Sigmoid colon (tissue), 4 donors: Measurements from ENCODE around the gene SLC3A2.
"Not testable (repeated sequence)": the region's sequence is repeated elsewhere in the genome, so short reads cannot be mapped to it uniquely, and the experiment has no call there.

Experiments used
- CTCF ChIP-seq, 4 experiments: fragments of 450-650 bp in 3 of 4; fragments of 200-600 bp in 1 of 4; IDR thresholded peaks; one replicate each; pipeline ENCODE4 v1.5.1; 2016 to 2019; ENCODE audit warnings: antibody characterized with exemption in 4 of 4, mild to moderate bottlenecking in 3 of 4, moderate library complexity in 2 of 4
- EP300 ChIP-seq, 4 donors: sonication (generic); formaldehyde crosslinking; IDR thresholded peaks; one replicate each; pipeline ENCODE4 v1.6.1; 2017; ENCODE audit warnings: antibody characterized with exemption in 4 of 4
- POLR2A ChIP-seq, 2 donors: fragments of 450-650 bp; IDR thresholded peaks; one replicate each; pipeline ENCODE4 v1.6.1; 2016; ENCODE audit warnings: antibody characterized with exemption in 2 of 2, mild to moderate bottlenecking in 2 of 2, moderate library complexity in 2 of 2

GRCh38 chr11:62937528-62937927 lies 56.8 kb downstream of the SLC3A2 start:
- not testable (repeated sequence) for TF ChIP-seq CTCF, POLR2A, EP300 (IDR thresholded peaks at IDR 0.05)
